SKM-1 treated with dmso at 0.1 percent for 144 hours (cell line): Measurements from ENCODE around the gene CIITA.
A peak's percentile ranks its signal among the peaks of the same experiment; 100 is the strongest.
"Not testable (repeated sequence)": the region's sequence is repeated elsewhere in the genome, so short reads cannot be mapped to it uniquely, and the experiment has no call there.

Source experiments
- DNase-seq: peaks from one replicate; lab custom pipeline; 2025; ENCODE audit not compliant: unreplicated experiment; lab: John Stamatoyannopoulos, UW

CIITA gene

GRCh38 chr16:10950393-10950792, 73.4 kb downstream of the CIITA start:
- DNase-seq, result no peak

- DNase-seq, result no peak
These were observed 74.0 kb downstream of the CIITA start for GRCh38 chr16:10951026-10951425.

GRCh38 chr16:10954903-10955302, 77.9 kb downstream of the CIITA start:
- DNase-seq, result no peak

- DNase-seq, result no peak
These were observed 80.9 kb downstream of the CIITA start for GRCh38 chr16:10957771-10958482.

- no peak for DNase-seq
These were observed 82.2 kb downstream of the CIITA start for GRCh38 chr16:10959161-10959560.

GRCh38 chr16:10961231-10961630, 84.2 kb downstream of the CIITA start:
- DNase-seq, result no peak

- peak; percentile 78 for DNase-seq
These were observed 87.3 kb downstream of the CIITA start for GRCh38 chr16:10964039-10964890.

GRCh38 chr16:10964891-10965326, 87.9 kb downstream of the CIITA start:
- no peak for DNase-seq

- DNase-seq, result no peak
These were observed 88.5 kb downstream of the CIITA start for GRCh38 chr16:10965440-10966061.

- no peak for DNase-seq
These were observed 89.1 kb downstream of the CIITA start for GRCh38 chr16:10966129-10966528.

GRCh38 chr16:10966559-10966958, 89.6 kb downstream of the CIITA start:
- DNase-seq, result not testable (repeated sequence)

GRCh38 chr16:10967986-10968385, 91.0 kb downstream of the CIITA start:
- no peak for DNase-seq

- no peak for DNase-seq
These were observed 91.5 kb downstream of the CIITA start for GRCh38 chr16:10968498-10968897.

GRCh38 chr16:10969615-10970014, 92.6 kb downstream of the CIITA start:
- peak; percentile 13 for DNase-seq

GRCh38 chr16:10970065-10970464, 93.1 kb downstream of the CIITA start:
- DNase-seq, result no peak

GRCh38 chr16:10971560-10971961, 94.6 kb downstream of the CIITA start:
- DNase-seq, result peak; percentile 22

GRCh38 chr16:10972108-10972818, 95.3 kb downstream of the CIITA start:
- no peak for DNase-seq

GRCh38 chr16:10972819-10973464, 95.9 kb downstream of the CIITA start:
- DNase-seq, result no peak

- no peak for DNase-seq
These were observed 99.6 kb downstream of the CIITA start for GRCh38 chr16:10976634-10977033.

GRCh38 chr16:10978124-10978523, 101.1 kb downstream of the CIITA start:
- DNase-seq, result no peak
